Calu3 (cell line): ENCODE measurements around the gene SLC45A3. TPM values are rescaled to one million over a fixed set of nuclear protein-coding genes. Genes with fewer than 3 reads are reported as not detected.

Source experiments
- BruUV-seq: library from RNA; stranded (reverse); fragments of 400-500 nt; replicated peaks from 2 replicates; lab custom pipeline; 2021; lab: Mats Ljungman, UMichigan
- CTCF ChIA-PET: fragments of 300-600 bp; sonication (Branson Sonifier 250); formaldehyde crosslinking; loops from one replicate; lab custom pipeline; 2022; ENCODE audit warnings: antibody characterized with exemption; lab: Charles Lee
- DNase-seq: peaks from one replicate; pipeline ENCODE4 v3.0.0; 2022
- H3K27ac Mint-ChIP-seq: one replicate; pipeline ENCODE4 v1.8.0; 2022; ENCODE audit warnings: mixed read lengths; ENCODE audit not compliant: unreplicated experiment
- H3K27me3 Mint-ChIP-seq: one replicate; pipeline ENCODE4 v1.8.0; 2022; ENCODE audit warnings: mixed read lengths; ENCODE audit not compliant: unreplicated experiment
- H3K36me3 Mint-ChIP-seq: one replicate; pipeline ENCODE4 v1.8.0; 2022; ENCODE audit warnings: mild to moderate bottlenecking, moderate library complexity, mixed read lengths; ENCODE audit not compliant: insufficient read depth, unreplicated experiment
- H3K4me1 Mint-ChIP-seq: one replicate; pipeline ENCODE4 v1.8.0; 2022; ENCODE audit warnings: mild to moderate bottlenecking, low read depth, mixed read lengths; ENCODE audit not compliant: unreplicated experiment
- H3K4me3 Mint-ChIP-seq: one replicate; pipeline ENCODE4 v1.8.0; 2022; ENCODE audit warnings: mild to moderate bottlenecking, low read depth, moderate library complexity, mixed read lengths; ENCODE audit not compliant: unreplicated experiment
- H3K9me3 Mint-ChIP-seq: one replicate; pipeline ENCODE4 v1.8.0; 2022; ENCODE audit warnings: low read depth, mixed read lengths; ENCODE audit not compliant: unreplicated experiment
- CTCF ChIP-seq: fragments of 200-600 bp; IDR thresholded peaks from one replicate; pipeline ENCODE4 v1.8.0; 2022; ENCODE audit warnings: antibody characterized with exemption; ENCODE audit not compliant: unreplicated experiment
- intact Hi-C: fragments of 100-400 bp; cut with micrococcal nuclease; formaldehyde crosslinking; loops from one replicate; pipeline ENCODE4 v1.10.0; 2022; ENCODE audit not compliant: unreplicated experiment
- total RNA-seq: library from RNA; stranded (reverse); gene quantifications from 2 replicates; pipeline ENCODE4 v1.2.3, GENCODE V29; 2022

The SLC45A3 gene
- total RNA-seq, 1 experiment from 2014 or later, result 27.5 TPM

GRCh38 chr1:205687242-205687641 is 6.9 kb upstream of the SLC45A3 start:
- H3K4me3 Mint-ChIP-seq, result no peak overlapping the region

GRCh38 chr1:205681364-205681763 is 1.1 kb upstream of the SLC45A3 start:
- H3K36me3 Mint-ChIP-seq, result peaks cover 27% of the 10 kb centered on the region
- CTCF ChIA-PET, result interaction anchor here (1.1 to 1.6 kb wide), 3 partner anchors 9 to 203 kb away, joined by 3 to 5 read pairs (median 3); no protein-coding TSS in a partner anchor
- no peaks in the 10 kb centered on the region for H3K27me3 Mint-ChIP-seq
- intact Hi-C loops, result no loop called here
- H3K4me1 Mint-ChIP-seq, result peaks cover 21% of the 10 kb centered on the region
- DNase-seq, result no peak
- no TSS peak for BruUV-seq
- H3K27ac Mint-ChIP-seq, result peak overlapping the region; percentile 6
- TF ChIP-seq CTCF, result no peak
- H3K9me3 Mint-ChIP-seq, result no peaks in the 10 kb centered on the region
- peak overlapping the region; percentile 91 for H3K4me3 Mint-ChIP-seq

More at GRCh38 chr1:205687242-205687641, 6.9 kb upstream of the SLC45A3 start:
- Mint-ChIP-seq H3K27ac (no peak overlapping the region), H3K4me1 (peaks cover 34% of the 10 kb centered on the region), H3K27me3 (no peaks in the 10 kb centered on the region), H3K9me3 (no peaks in the 10 kb centered on the region), H3K36me3 (no peaks in the 10 kb centered on the region)
- no peak for TF ChIP-seq CTCF
- CTCF ChIA-PET, result interaction anchor here (0.7 to 1.7 kb wide), 3 partner anchors 10 to 302 kb away, joined by 3 to 5 read pairs (median 4); no protein-coding TSS in a partner anchor
- BruUV-seq, result no TSS peak
- DNase-seq, result no peak
- intact Hi-C loops, result no loop called here

GRCh38 chr1:205678286-205679111 is 1.8 kb downstream of the SLC45A3 start:
- intact Hi-C loops, result no loop called here
- no peak for DNase-seq
- Mint-ChIP-seq H3K9me3 (no peaks in the 10 kb centered on the region), H3K36me3 (peaks cover 27% of the 10 kb centered on the region), H3K4me1 (peaks cover 35% of the 10 kb centered on the region), H3K27me3 (no peaks in the 10 kb centered on the region), H3K4me3 (peak overlapping the region; percentile 91), H3K27ac (peak overlapping the region; percentile 70)
- CTCF ChIA-PET, result interaction anchor here (1.5 to 2.4 kb wide), 3 partner anchors 9 to 33 kb away, joined by 4 to 6 read pairs (median 5); no protein-coding TSS in a partner anchor
- no peak for TF ChIP-seq CTCF
- no TSS peak for BruUV-seq

GRCh38 chr1:205677167-205677566 is 3.1 kb downstream of the SLC45A3 start:
- TF ChIP-seq CTCF, result no peak
- Mint-ChIP-seq H3K4me1 (peaks cover 49% of the 10 kb centered on the region), H3K4me3 (no peak overlapping the region), H3K9me3 (no peaks in the 10 kb centered on the region), H3K27me3 (no peaks in the 10 kb centered on the region), H3K27ac (no peak overlapping the region), H3K36me3 (peaks cover 29% of the 10 kb centered on the region)
- no TSS peak for BruUV-seq
- intact Hi-C loops, result no loop called here
- no peak for DNase-seq
- CTCF ChIA-PET, result interaction anchor here (0.5 to 2.4 kb wide), 4 partner anchors 10 to 34 kb away, joined by 4 to 6 read pairs (median 4); no protein-coding TSS in a partner anchor
